ENCODE results near the gene MMAA.
"Not testable (repeated sequence)": the region's sequence is repeated elsewhere in the genome, so short reads cannot be mapped to it uniquely, and the experiment has no call there.

The MMAA gene

DNA sequence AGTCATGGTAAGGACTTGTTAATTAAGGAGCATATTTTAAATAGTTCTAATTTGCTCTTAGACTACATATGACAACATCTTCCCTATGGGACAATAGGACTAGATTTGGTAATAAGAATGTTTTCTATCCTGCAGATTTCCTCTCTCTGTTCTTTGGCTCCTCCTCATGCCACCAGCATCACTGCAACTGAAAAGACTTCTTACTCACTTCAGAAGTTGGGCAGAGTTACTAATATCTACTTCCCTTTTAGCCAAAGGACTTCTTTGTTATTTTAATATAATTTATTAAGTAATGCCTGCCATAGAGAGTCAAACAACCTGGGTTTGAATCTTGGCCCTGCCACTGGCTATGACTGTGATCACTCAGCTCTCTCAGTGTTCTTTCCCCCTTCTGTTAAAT is 16.4 kb downstream of the MMAA start:
- DNase-seq = no peak

DNA sequence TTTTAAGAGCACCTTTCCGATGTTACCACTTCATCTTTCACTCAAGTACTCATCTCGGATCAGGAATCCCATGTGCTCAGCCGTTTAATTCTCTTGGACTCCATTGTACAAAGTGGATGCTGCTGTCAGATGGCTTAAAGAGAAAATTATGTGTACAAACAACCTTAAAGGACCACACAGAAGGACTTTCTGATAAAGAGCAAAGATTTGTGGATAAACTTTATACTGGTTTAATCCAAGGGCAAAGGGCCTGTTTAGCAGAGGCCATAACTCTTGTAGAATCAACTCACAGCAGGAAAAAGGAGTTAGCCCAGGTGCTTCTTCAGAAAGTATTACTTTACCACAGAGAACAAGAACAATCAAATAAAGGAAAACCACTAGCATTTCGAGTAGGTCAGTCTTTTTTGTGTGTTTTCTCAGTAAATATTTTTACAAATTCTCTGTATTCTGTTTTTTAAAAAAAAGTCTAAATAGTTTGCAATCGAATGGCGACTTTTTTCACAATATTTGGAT is 20.1 kb downstream of the MMAA start:
- DNase-seq = no peak

DNA sequence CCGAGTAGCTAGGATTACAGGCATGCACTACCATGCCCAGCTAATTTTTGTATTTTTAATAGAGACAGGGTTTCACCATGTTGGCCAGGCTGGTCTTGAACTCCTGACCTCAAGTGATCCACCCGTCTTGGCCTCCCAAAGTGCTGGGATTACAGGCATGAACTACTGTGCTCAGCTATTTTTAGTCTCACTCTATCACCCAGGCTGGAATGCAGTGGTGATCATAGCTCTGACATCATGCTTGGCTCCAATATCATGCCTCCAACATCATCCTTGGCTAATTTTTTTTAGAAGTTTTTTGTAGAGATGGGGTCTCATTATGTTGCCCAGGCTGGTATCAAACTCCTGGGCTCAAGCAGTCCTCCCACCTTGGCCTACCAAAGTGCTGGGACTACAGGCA is 21.1 kb downstream of the MMAA start:
- not testable (repeated sequence) for DNase-seq

DNA sequence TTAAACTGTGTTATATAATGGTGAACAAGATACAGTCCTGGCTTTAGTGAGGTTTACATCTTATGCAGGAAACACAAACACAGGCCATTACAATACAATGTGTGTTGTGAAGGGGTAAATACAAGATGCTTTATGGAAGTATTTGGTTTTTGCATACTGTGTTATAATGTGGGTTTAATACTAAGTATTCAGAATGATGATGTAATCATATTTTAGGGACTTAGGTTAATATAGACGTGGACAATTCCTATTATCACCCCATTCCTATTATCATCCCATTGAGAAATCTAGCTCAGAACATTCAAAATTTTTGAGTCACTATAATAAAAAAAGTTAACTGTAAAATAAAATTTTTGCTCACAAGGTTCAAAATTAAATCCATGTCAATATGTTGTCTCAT is 24.1 kb downstream of the MMAA start:
- DNase-seq = no peak

DNA sequence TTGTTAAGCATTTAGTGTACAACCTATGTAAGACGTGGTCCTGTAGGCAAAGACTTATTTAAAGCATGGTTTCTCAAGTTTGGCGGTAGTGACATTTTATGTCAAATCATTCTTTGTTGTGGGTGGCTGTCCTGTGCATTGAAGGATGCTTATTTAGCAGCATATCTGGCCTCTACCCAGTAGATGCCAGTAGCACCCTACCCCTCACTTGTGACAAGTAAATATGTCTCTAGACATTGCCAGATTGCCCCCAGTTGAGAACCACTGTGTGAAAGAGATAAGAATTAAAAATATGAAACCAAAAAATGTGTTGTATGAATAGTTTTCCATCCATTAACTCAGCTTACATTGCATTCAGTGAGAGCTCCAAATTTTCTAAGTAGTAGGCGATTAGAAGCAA is 25.5 kb downstream of the MMAA start:
- DNase-seq = no peak

DNA sequence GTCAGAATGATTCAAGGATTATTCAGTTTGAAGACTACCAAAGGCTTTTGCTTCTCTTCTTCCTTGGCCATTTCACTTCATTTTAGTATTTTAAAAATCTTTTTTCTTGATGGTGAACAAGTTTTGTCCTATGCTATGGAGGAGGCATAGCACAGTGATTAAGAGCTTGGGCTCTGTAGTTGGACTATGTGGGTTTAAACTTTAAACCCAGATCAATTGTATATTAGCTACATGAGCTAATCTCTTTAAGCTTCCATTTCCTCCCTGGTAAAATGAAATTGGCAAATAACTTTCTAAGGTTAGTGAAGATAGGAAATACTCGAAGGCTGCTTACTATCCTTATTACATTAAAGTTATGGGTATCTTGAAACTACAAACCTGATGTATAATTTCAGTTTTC is 37.0 kb downstream of the MMAA start:
- DNase-seq = no peak

DNA sequence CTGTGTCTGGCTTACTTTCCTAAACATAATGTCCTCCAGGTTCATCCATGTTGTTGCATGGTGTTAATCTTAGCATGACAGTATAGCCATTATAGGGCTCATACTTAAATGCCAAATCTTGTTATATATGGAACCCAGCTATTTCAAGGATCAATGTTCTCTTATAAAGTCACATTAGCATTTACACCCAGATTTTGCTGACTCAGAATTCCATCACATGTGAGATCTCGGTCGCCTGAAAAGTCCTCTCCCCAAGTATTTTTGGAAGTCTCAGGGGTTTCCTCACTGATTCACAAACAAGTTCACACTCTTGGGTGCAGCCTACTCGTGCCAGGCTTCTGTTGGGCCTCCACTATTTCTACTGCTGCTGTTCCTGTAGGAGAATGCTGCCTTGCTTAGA is 40.9 kb downstream of the MMAA start:
- DNase-seq = no peak

DNA sequence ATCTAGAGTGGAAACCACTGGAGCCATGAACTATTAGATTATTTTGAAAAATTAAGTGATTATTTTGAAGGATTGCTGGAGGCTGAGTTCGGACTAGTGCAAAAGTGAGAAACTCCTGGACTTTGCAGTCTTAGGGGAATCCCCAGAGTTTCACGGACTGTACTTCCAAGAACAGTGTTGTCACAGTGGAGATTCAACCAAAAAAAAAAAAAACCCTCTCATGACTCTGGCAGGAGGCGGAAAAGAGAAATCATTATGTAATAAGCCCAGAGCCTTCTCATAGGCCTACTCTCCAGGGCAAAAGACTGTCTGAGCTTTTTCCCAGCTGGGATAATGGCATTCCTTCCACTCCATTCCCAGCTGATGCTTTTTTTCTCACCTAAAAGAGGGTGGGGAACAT is 44.0 kb downstream of the MMAA start:
- no peak for DNase-seq

DNA sequence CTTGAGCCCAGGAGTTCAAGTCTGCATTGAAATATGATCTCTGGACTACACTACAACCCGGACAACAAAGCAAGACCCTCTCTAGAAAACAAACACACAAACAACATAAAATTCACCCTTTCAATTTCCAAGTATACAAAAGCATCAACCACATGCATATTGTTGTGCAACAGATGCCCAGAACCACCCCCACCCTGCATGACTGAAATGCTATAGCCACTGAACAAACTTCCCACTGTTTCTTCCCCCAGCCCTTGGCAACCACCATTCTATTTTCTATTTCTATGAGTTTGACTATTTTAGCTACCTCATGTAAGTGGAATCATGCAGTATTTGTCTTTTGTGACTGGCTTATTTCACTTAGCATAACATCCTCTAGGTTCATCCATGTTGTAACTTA is 46.6 kb downstream of the MMAA start:
- no peak for DNase-seq

DNA sequence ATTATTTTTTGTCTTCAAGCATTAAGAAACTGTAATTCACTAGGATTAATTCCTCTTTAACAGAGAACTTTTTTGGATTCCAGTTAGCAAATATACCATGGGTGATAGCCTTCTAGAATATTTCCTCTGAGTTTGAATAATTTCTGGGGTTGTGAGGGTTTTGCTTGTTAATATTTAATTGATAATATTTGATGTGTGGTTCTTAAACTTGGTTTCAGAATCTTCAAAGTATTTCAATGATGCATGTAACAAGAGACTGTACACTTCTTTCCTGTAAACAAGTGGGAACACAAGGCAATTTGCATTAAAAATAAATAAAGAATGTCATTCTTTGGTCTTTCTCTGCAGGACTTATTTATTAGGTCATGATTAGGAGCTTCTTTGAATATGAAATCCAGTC is 51.2 kb downstream of the MMAA start:
- DNase-seq = no peak

DNA sequence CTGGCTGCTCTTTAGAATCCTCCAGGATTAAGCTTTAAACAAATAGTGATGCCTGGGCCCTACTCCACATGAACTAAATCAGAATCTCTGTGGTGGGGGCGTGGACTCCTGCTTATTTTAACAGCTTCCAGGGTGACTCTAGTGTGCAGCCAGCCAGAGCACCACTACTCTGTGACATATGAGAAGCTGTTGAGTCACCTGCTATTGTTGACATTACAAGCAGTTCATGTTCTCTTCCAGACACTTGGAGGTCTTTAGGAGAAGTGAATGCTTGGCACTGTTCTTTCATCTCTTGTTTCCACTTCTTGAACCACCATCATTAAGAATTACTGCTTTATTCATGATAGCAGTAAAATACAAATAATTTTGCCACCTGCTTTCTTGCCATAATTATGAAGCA is 60.3 kb downstream of the MMAA start:
- DNase-seq = no peak

DNA sequence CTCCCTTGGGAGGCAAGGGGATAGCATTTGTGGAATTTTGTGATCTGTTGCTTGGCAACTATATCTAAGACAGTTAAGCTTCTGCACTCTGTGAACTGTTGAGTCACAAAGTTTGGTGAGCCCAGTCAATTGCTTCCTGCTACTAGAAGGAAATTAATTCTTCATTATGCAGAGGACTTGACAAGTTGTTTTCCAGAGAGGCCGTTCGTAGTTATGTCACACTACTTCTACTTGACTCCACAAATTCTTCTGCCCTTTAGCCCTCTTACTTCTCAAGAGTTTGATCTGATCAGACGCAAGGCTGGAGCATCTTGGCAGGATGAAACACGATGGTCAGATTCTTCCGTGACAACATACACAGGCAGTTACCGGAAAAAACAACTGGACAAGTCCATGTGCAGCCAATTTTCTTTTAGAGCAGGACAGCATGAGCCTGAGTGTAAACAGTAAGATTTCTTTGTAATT is 60.8 kb downstream of the MMAA start, which contains the start of gene C4orf51:
TSS of gene C4orf51 (plus strand) at position 156 of the 465 bp plus-strand sequence. CDS start at position 214, 58 bp downstream.
- DNase-seq = no peak

DNA sequence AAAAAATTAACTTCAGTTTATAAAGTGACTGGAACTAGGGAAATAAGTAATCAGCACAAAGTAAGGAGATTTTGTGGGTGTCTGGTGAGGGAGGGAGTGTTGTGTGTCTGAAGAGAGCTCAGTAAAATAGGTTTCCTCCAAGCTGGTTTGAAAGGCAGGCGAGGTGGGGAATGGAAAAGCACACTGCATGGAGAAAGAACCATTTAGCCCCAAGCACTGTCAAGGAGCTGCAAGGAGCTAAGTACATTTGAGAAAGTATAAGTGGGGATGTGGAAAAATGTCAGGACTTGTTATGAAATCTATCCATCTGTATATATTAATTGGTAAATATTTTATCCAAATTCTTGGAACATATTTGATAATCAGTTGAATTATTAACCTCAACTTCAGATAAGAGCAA is 61.7 kb downstream of the MMAA start:
- DNase-seq = no peak

DNA sequence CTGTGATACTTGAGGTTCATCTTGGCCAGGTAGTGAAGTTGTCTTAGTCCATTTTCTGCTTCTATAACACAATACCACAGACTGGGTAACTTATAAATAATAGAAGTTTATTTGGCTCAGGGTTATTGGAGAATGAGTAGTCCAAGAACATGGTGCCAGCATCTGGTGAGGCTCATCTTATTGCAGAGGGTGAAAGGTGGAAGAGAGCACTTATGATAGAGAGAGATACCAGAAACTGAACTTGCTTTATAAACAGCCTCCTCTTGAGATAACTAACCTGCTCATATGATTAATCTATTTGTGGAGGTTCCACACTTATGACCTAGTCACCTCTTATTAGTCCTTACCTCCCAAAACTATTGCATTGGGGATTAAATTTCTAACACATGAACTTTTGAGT is 62.3 kb downstream of the MMAA start:
- DNase-seq = no peak

DNA sequence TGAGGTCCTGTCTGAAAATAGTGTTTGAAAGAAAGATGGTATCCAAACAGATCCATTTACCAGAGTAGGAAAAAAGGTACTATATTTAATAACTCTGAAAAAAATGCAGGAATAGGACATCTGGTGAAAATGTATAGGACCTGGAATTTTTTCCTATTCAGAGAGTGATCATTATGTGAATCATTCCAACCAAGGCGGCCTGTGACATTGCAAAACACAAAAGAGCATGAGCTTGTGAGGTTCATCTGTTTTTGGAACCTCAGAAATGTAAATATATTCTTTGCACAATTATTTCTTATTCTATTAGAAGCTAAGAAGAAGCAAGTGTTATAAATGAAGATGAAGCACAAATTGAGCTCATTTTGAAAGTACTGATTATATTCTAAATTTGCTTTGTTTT is 62.8 kb downstream of the MMAA start:
- no peak for DNase-seq

DNA sequence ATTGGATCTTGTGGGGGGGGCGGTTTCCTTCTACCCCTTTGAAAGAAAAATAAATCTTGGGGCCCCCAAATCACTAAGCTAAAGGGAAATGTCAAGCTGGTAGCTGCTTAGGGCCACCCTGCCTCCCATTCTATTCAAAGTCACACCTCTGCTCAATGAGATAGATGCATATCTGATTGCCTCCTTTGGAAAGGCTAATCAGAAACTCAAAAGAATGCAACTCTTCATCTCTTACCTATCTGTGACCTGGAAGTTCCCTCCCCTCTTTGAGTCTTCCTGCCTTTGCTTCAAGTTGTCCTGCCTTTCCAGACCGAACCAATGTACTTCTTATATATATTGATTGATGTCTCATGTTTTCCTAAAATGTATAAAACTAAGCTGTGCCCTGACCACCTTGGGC is 67.8 kb downstream of the MMAA start:
- no peak for DNase-seq

DNA sequence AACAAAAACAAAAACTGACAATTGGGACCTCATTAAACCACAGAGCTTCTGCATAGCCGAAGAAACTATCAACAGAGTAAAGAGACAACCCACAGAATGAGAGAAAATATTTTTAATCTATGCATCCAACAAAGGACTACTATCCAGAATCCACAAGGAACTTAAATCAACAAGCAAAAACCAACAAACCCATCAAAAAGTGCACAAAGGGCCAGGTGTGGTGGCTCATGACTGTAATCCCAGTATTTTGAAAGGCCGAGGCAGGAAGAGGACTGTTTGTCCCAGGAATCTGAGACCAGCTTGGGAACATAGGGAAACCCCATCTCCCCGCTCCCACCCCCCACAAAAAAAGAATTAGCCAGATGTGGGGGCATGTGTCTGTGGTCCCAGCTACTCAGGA is 71.4 kb downstream of the MMAA start:
- no peak for DNase-seq

DNA sequence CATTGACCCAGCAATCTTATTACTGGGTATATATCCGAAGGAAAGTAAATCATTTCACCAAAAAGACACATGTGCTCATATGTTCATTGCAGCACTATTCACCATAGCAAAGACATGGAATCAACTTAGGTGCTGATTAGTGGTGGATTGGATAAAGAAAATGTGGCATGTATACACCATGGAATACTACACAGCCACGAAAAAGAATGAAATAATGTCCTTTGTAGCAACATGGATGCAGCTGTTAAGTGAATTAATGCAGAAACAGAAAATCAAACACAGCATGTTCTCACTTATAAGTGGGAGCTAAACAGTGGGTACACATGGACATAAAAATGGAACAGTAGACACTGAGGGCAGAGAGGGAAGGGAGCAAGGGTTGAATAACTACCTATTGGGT is 72.2 kb downstream of the MMAA start:
- not testable (repeated sequence) for DNase-seq

DNA sequence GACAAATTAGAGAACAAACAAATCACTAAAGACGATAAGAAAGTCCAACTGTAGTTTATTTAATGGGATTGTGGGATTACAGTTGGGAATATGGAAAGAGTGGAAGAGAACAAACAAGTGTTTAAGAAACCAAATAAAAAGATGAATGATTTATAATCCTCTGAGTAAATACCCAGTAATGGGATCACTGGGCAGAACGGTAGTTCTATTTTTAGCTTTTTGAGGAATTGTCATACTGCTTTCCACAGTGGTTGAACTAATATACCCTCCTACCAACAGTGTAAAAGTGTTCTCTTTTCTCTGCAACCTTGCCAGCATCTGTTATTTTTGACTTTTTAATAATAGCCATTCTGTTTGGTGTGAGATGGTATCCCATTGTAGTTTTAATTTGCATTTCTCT is 75.7 kb downstream of the MMAA start:
- no peak for DNase-seq

DNA sequence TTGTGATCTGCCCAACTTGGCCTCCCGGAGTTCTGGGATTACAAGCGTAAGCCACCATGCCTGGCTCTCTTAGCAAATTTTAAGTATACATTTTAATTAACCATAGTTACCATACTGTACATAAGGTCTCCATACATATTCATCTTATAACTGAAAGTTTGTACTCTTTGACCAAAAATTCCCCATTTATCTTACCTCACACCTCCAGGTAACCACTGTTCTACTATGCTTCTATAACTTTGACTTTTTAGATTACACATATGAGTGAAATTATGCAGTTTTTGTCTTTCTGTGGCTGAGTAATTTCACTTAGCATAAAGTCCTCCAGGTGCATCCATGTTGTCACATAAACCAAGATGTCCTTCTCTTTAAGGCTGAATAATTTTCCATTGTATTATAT is 78.1 kb downstream of the MMAA start:
- no peak for DNase-seq

DNA sequence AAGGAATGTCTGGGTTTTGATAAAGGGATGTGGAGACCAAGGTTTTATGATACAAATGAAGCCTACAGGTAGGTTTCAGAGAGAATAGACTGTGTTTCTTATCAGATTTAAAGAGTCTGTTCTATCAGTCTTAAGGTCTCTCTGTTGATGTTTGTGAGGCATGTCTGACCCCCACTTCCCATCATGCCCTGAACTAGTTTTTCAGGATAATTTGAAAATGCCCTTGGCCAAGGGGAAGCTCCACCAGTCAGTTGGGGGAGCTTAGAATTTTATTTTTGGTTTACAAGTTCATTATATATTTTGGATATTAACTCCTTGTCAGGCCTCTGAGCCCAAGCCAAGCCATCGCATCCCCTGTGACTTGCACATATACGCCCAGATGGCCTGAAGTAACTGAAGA is 79.3 kb downstream of the MMAA start:
- no peak for DNase-seq

DNA sequence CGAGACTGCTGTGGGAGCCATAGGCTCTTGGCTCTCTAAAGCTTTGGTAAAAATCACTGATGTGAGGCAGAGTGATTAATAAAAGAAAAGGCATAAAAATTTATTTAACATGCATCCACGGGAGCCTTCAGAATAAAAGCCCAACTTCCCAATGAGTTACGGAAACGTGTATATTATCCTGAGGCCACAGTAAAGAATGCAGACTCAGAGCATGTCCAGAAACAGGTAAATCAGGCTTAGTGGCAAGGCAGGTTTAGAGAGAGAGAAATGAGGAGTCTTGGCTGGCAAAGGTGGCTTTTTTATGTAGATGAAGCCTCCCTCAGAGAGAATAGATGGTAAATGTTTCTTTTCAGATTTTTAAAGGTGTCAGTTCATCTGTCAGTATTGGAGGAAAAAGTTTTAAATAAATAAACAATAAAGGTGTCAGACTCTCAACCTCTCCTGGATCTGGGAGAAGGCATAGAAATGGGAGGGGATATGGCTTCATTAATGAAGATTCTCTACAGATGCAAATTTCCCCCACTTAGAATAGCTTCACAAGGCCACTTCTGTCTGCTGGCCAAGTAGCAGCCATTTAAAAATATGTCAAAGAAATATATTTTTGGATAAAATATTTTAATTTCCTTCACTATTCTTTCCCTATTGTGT is 84.8 kb downstream of the MMAA start:
- DNase-seq = no peak

DNA sequence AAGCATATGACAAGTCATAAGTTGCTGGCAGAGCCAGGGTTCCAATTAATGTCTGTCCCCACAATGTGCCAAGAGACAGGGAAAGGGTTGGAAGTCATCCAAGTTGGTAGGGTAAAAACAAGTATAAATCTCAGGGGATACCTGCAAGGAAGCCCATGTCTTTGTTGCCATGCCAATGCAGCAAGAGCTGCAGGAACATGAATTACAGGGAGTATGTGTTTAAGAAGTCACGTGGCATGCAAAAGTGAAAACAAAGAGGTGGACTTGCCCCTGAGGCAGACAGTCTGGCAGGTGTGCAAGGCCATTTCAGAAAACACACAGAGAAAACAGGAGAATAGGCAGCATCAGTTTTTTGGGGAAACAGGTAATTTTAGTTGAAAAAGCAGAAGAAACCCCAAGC is 90.2 kb downstream of the MMAA start:
- no peak for DNase-seq

Data from GDM1 (cell line).